Loucy (cell line): ENCODE results near the gene U2AF2.
"Not testable (repeated sequence)": the region's sequence is repeated elsewhere in the genome, so short reads cannot be mapped to it uniquely, and the experiment has no call there.

ENCODE experiments used
- H2AFZ ChIP-seq: fragments of 200-600 bp; sonication (generic); 2 replicates; pipeline ENCODE4 v1.6.0; 2016; ENCODE audit warnings: antibody characterized with exemption, mild to moderate bottlenecking, low read length, moderate library complexity
- H3F3A ChIP-seq: fragments of 200-600 bp; 2 replicates; pipeline ENCODE4 v1.6.0; 2016; ENCODE audit warnings: antibody characterized with exemption, low read depth, mild to moderate bottlenecking
- H3K27me3 ChIP-seq: fragments of 200-600 bp; sonication (generic); 2 replicates; pipeline ENCODE4 v1.6.1; 2014; ENCODE audit warnings: low read length, mild to moderate bottlenecking; ENCODE audit not compliant: insufficient read depth, poor library complexity, severe bottlenecking
- H3K36me3 ChIP-seq: fragments of 200-600 bp; sonication (generic); 2 replicates; pipeline ENCODE4 v1.6.1; 2016; ENCODE audit warnings: low read length; ENCODE audit not compliant: insufficient read depth
- H3K4me1 ChIP-seq: fragments of 200-600 bp; sonication (generic); 2 replicates; pipeline ENCODE4 v1.5.1; 2014; ENCODE audit warnings: low read length, mild to moderate bottlenecking; ENCODE audit not compliant: insufficient read depth, poor library complexity, severe bottlenecking
- H3K4me2 ChIP-seq: fragments of 200-600 bp; sonication (generic); 2 replicates; pipeline ENCODE4 v1.6.0; 2014; ENCODE audit warnings: antibody characterized with exemption, low read length, low read depth, mild to moderate bottlenecking; ENCODE audit not compliant: poor library complexity, severe bottlenecking
- H3K4me3 ChIP-seq: fragments of 200-600 bp; sonication (generic); 2 replicates; pipeline ENCODE4 v1.5.1; 2014; ENCODE audit warnings: low read length, mild to moderate bottlenecking, mixed read lengths; ENCODE audit not compliant: poor library complexity, severe bottlenecking
- H3K79me2 ChIP-seq: fragments of 200-600 bp; sonication (generic); 2 replicates; pipeline ENCODE4 v1.6.1; 2014; ENCODE audit warnings: low read length; ENCODE audit not compliant: insufficient read depth
- H3K9ac ChIP-seq: fragments of 200-600 bp; sonication (generic); 2 replicates; pipeline ENCODE4 v1.6.0; 2014; ENCODE audit warnings: mild to moderate bottlenecking, low read depth, low read length, moderate library complexity; ENCODE audit not compliant: poor library complexity, severe bottlenecking
- H3K9me2 ChIP-seq: fragments of 200-600 bp; sonication (generic); replicated peaks from 2 replicates; pipeline ENCODE4 v1.6.1; 2016; ENCODE audit warnings: low read depth, low read length, mixed read lengths
- H3K9me3 ChIP-seq: fragments of 200-600 bp; sonication (generic); 2 replicates; pipeline ENCODE4 v1.6.1; 2014; ENCODE audit warnings: mild to moderate bottlenecking, antibody characterized with exemption, low read length, low read depth; ENCODE audit not compliant: insufficient read depth
- H4K20me1 ChIP-seq: fragments of 200-600 bp; sonication (generic); 2 replicates; pipeline ENCODE4 v1.6.0; 2014; ENCODE audit warnings: antibody characterized with exemption, low read length, mild to moderate bottlenecking; ENCODE audit not compliant: insufficient read depth, poor library complexity, severe bottlenecking
- EZH2phosphoT487 ChIP-seq: fragments of 200-600 bp; IDR thresholded peaks from 2 replicates; pipeline ENCODE4 v1.6.1; 2018; ENCODE audit warnings: antibody characterized with exemption, mild to moderate bottlenecking, moderate library complexity, borderline replicate concordance
- TF ChIP-seq, protein P1 (sequence below): fragments of 200-600 bp; sonication (generic); conservative IDR thresholded peaks from 2 replicates; pipeline ENCODE4 v1.5.1; 2014; ENCODE audit warnings: mild to moderate bottlenecking, antibody characterized with exemption, low read length

U2AF2 gene

DNA sequence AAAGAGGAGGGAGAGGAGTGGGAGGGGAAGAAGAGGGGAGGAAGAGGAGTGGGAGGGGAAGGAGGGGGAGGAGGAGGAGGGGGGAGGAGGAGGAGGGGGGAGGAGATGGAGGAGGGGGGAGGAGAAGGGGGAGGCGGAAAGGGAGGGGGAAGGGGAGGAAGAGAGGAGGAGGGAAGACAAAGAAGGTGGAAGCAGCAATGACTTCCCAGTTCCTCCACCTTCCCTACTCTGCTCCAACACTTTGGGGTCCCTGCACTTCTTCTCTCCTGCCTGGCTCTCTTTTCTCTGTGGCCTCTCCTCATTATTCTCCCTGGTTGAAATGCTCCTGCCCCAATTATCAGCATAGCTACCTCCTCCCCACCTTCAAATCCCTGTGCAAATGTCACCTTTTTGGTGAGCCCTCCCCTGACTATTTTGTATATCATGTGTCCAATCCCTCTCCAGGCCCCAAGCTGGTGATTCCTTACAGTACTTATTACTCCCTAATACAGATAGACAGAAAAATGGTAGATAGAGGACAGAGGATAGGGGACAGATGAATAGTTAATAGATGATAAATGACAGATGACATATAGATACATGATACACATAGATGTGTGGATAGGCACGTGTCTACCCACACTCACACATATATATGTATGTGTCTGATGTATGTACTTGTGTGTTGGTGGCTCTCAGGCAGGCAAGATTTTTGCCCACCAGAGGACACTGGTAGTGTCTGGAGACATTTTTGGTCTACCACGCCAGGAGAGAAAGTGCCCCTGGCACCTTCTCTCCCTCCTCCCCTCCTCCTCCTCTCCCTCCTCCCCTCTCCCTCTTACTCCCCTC is 58.2 kb downstream of the U2AF2 start:
- Histone ChIP-seq H3K9ac (no peak overlapping the region), H3K4me2 (no peak overlapping the region), H3F3A (no peaks in the 10 kb centered on the region), H4K20me1 (no peaks in the 10 kb centered on the region), H3K27me3 (no peaks in the 10 kb centered on the region), H3K9me3 (no peaks in the 10 kb centered on the region; the same call in 1 of the 2 replicates), H3K9me2 (no peaks in the 10 kb centered on the region), H3K36me3 (no peaks in the 10 kb centered on the region), H3K79me2 (no peaks in the 10 kb centered on the region), H3K4me1 (no peaks in the 10 kb centered on the region), H2AFZ (no peak overlapping the region), H3K4me3 (no peak overlapping the region)
- no peak for TF ChIP-seq EZH2phosphoT487
- TF ChIP-seq, protein P1, sequence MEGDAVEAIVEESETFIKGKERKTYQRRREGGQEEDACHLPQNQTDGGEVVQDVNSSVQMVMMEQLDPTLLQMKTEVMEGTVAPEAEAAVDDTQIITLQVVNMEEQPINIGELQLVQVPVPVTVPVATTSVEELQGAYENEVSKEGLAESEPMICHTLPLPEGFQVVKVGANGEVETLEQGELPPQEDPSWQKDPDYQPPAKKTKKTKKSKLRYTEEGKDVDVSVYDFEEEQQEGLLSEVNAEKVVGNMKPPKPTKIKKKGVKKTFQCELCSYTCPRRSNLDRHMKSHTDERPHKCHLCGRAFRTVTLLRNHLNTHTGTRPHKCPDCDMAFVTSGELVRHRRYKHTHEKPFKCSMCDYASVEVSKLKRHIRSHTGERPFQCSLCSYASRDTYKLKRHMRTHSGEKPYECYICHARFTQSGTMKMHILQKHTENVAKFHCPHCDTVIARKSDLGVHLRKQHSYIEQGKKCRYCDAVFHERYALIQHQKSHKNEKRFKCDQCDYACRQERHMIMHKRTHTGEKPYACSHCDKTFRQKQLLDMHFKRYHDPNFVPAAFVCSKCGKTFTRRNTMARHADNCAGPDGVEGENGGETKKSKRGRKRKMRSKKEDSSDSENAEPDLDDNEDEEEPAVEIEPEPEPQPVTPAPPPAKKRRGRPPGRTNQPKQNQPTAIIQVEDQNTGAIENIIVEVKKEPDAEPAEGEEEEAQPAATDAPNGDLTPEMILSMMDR: no peak

DNA sequence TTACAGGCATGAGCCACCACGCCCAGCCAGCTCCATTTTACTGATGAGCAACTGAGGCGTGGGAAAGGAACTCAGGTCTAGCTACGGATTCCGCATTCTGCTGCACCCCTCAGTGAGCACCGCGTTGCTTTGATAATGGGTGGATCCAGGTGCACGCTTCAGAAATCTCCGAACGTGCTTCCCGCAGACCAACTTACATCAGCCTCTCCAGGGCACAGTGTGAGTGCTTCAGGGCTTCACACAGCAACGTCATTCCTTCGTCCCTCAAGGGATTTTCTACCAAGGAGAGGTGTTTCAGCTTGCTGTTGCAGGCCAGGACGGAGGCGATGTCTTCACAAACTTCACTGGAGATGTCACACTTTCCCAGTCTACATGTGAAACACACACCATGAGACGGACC is 61.7 kb downstream of the U2AF2 start:
- H3K4me2 ChIP-seq: no peak overlapping the region
- no peak for TF ChIP-seq EZH2phosphoT487
- TF ChIP-seq, protein P1: no peak
- H3K9me3 ChIP-seq: peaks cover 5% of the 10 kb centered on the region; the same call in 1 of the 2 replicates
- H3K9me2 ChIP-seq: no peaks in the 10 kb centered on the region
- no peaks in the 10 kb centered on the region for H3F3A ChIP-seq
- H3K79me2 ChIP-seq: no peaks in the 10 kb centered on the region
- H3K36me3 ChIP-seq: no peaks in the 10 kb centered on the region
- no peaks in the 10 kb centered on the region for H3K4me1 ChIP-seq
- no peak overlapping the region for H3K4me3 ChIP-seq
- H2AFZ ChIP-seq: no peak overlapping the region
- H3K27me3 ChIP-seq: no peaks in the 10 kb centered on the region
- no peak overlapping the region for H3K9ac ChIP-seq
- H4K20me1 ChIP-seq: no peaks in the 10 kb centered on the region

DNA sequence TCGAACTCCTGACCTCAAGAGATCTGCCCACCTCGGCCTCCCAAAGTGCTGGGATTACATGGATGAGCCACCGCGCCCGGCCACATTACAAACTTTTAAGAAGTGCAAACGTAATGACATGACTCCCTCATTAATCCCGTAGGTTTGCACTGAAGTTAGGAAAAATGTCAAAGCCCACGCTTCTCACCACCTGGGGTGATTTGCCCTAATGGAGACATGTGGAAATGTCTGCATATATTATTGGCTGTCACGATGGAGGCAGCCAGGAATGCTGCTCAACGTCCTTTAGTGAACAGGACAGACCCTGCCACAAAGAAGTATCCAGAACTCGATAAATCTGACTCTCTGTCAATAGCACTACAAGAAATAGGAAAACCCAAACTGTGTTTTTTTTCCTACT is 62.4 kb downstream of the U2AF2 start:
- H3K9me2 ChIP-seq: no peaks in the 10 kb centered on the region
- H2AFZ ChIP-seq: no peak overlapping the region
- peaks cover 8% of the 10 kb centered on the region; the same call in 1 of the 2 replicates for H3K9me3 ChIP-seq
- no peak overlapping the region for H3K4me3 ChIP-seq
- H3K27me3 ChIP-seq: no peaks in the 10 kb centered on the region
- no peaks in the 10 kb centered on the region for H3K36me3 ChIP-seq
- H3K79me2 ChIP-seq: no peaks in the 10 kb centered on the region
- no peak for TF ChIP-seq EZH2phosphoT487
- TF ChIP-seq, protein P1: no peak
- H4K20me1 ChIP-seq: no peaks in the 10 kb centered on the region
- no peaks in the 10 kb centered on the region for H3F3A ChIP-seq
- H3K9ac ChIP-seq: no peak overlapping the region
- H3K4me1 ChIP-seq: no peaks in the 10 kb centered on the region
- H3K4me2 ChIP-seq: no peak overlapping the region

DNA sequence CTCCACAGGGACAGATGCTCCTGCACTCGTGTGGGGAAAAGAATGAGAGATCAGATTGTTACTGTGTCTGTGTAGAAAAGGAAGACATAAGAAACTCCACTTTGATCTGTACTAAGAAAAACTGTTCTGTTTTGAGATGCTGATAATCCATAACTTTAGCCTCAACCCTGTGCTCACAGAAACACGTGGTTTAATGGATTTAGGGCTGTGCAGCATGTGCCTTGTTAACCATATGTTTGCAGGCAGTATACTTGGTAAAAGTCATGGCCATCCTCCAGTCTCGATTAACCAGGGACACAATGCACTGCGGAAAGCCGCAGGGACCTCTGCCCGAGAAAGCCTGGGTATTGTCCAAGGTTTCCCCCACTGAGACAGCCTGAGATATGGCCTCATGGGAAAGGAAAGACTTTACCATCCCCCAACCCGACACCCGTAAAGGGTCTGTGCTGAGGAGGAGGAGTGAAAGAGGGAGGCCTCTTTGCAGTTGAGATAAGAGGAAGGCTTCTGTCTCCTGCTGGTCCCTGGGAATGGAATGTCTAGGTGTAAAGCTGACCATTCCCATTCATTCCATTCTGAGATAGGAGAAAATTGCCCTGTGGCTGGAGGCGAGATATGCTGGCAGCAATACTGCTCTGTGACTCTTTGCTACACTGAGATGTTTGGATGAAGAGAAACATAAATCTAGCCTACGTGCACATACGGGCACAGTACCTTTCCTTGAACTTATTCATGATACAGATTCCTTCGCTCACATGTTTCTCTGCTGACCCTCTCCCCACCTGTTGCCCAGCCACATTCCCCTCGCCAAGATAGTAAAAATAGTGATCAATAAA is 63.3 kb downstream of the U2AF2 start:
- not testable (repeated sequence) for H4K20me1 ChIP-seq, H3K36me3 ChIP-seq, H3K9me2 ChIP-seq, H3K4me3 ChIP-seq, H3K27me3 ChIP-seq, H3K79me2 ChIP-seq, H3K4me1 ChIP-seq, H3K4me2 ChIP-seq, H3K9ac ChIP-seq, H3K9me3 ChIP-seq, H2AFZ ChIP-seq, H3F3A ChIP-seq
